DLD1 (cell line): ENCODE results near the gene GNG2.

ENCODE experiments used
- in situ Hi-C: cut with HindIII; loops from 2 replicates; pipeline ENCODE4 v1.10.0; 2017; ENCODE audit warnings: low sequenced_read_pairs

Gene GNG2

DNA sequence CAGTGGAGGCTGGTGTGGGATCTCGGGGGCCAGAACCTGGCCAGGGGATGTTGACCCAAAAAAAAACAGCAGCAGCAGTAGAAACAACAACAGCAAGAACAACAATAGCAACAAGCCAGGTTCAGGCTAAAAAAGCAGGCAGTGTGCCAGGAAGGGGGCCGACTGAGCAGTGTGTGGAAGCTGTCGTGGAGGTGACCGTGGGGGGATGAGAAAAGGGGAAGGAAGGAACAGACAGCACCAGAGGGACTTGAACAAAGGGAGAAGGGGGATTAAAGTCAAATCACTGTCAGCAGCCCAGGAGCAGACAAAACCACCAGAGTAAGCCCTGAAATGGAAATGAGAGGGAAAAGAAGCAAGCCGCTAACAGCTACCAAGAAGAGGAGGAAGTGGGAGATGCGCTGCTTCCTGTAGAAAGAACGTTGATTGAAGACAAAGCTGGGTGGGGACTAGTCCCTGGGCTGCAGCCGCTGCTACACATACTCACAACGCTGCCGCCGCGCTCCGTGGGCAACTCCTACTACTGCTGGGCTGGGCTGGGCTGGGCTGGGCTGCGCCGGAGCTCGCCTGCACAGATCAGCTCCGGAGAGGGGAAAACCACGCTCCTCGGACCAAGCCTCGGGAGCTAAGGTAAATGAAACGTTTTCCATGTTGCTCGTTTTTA is at the start of gene GNG2:
GNG2 (plus strand) TSS at position 449 of the 661 bp plus-strand sequence. CDS start 90,067 bp downstream, outside the sequence.
- in situ Hi-C loops, result no loop called here

DNA sequence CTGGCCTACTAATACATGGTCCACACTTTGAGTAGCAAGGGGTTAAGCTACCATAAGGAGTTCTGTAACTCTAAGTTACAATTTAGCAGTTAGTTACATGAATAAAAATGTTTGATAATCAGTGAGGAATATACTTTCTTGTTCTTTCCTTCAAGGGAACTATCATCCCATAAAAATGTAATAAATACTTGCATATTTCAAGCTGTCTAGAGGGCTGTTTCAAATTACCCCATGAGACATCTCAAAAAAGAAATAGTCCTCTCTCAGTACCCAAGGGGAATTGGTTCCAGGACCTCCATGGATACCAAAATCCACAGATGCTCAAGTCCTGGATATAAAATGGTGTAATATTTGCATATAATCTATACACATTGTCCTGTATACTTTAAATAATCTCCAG is 48.7 kb upstream of the GNG2 start:
- in situ Hi-C loops, result no loop called here

DNA sequence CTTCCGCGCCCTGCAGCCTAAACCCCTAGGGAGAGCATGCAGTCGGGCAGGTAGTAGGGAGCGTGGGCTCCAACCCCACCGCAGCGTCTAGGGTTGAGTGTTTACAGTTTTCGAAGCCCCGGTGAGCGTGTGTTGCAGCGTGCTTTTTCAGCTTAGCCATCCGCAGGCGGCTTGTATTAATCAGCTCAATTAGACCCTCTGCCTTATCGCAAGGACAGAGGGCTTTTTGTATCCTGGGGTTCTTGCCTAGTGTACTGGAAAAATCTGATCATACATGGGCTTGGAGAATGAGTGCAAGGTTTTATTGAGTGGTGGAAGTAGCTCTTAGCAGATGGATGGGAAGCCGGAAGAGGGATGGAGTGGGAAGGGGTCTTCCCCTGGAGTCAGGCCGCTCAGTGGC is 44.4 kb upstream of the GNG2 start:
- in situ Hi-C loops, result no loop called here

DNA sequence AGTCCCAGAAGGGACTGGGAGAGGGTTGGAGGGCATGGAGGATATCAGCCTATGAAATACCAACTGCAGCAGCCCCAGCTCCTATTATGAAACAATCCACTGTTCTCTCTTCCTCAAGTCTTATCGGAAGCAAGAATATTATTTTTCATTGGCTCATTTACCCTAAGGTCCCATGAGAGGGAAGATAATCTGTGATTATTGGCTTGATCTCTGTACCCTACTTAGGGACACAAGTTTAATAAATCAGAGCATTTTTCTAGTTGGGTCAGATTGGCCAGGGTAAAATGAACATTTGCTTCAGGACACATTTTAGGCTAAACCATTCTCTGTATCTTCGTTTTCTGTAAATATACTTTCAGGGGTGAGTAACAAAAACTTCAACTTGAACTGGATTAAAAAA is 43.1 kb upstream of the GNG2 start:
- in situ Hi-C loops, result no loop called here

DNA sequence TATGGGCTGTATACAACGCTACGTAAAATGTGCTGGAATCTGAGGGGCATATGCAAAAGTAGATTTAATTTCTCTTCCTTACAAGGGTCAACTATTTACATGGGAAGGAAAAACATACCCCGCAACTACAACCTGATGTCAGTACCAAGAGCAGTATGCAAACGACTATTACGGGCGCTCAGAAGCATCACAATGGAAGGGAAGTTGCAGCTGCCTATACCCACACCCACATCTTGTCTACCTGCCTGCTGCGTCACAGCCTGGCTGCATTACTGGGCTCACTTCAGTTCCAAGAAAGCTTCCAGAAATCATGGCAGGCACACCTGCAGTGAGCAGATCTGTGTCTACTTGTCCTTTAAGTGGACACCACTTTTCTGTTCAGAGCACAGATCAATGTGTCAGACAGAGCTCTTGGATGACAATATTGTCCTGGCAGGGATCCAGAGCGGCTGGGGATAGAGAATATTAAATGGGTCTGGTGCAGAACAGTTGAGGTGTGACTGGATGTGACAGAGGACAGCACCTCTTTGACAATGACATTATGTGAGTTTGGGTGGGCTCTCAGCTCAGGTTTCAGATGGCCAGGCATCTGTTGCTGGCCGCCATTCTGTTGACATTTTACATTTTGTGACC is 41.5 kb upstream of the GNG2 start:
- in situ Hi-C loops, result no loop called here

DNA sequence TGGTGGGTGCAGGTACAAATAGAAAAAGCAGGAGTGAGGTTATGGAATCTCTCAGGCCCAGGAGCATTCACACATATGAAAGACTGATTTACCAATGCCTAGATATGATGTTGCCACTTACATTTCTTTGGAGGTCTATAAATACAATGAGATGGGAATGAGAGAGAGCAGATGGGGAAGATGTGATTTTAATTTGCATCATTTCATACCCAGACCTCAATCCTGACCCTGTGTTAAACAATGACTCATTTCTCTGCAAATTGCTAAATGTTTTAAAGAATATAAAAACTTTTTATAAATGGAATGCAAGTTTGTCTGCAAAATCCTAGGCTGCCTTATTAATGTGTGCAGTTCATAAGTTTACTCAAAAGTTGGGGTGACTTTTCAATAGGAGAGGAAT is 38.6 kb upstream of the GNG2 start:
- in situ Hi-C loops, result no loop called here

DNA sequence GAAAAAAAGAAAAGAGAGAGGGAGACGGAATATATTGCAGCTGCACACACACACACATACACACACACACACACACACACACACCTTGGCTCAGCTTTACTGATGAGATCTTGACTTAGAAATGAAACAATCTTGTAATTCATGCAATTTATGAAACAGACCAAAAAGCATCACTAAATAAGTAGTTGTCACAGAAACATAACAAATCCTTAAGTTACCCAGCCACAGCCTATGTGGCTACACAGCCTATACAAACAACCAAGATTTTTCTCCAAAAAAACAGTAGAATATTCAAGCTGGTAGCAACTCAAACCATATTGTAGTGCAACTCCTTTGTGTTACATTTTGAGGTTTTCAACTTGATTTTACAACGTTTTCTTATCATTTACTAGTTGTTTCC is 37.9 kb upstream of the GNG2 start:
- in situ Hi-C loops, result no loop called here

DNA sequence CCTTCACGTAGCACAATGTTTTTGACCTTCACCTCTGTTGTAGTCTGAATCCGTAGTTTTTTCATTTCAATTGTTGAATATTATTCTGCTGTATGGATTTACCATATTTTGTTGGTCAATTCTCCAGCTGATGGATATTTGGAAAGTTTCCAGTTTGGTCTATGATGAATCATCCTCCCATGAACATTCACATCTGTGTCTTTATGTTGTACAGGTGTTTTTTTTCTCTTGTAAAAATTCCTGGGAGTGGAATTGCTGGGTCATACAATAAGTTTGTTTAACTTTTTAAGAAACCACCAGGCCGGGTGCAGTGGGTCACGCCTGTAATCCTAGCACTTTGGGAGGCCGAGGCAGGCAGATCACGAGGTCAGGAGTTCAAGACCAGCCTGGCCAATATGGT is 36.7 kb upstream of the GNG2 start:
- in situ Hi-C loops, result no loop called here

DNA sequence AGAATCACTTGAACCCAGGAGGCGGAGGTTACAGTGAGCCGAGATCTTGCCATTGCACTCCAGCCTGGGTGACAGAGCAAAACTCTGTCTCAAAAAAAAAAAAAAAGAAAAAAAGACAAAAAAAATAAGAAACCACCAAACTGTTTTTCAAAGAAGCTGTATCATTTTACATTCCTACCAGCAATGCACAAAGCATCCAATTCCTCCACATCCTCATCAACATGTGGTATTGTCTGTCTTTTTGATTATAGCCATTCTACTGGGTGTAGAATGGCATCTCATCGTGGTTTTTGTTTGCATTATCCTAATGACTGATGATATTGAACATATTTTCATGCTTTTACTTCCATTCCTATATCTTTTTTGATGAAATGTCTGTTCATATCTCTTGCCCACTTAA is 36.2 kb upstream of the GNG2 start:
- in situ Hi-C loops, result no loop called here

DNA sequence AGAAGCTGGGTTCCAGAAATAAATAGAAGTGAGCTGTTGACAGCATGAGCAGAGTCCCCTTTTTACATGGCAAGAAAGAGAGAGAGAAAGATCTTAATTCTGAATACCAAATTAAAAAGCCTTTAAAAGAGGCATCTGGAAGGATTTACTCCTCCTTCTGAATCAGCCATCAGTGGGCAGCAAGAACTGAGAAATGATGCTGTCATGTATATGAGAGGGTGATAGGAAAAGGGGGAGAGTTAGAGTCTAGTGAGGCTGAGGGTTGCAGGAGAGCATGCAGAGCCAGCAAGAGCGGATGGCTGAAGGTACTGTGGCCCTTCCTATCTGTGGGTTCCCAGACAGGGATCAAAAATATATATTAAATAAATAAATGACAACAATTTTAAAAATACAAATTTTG is 34.5 kb upstream of the GNG2 start:
- in situ Hi-C loops, result no loop called here

DNA sequence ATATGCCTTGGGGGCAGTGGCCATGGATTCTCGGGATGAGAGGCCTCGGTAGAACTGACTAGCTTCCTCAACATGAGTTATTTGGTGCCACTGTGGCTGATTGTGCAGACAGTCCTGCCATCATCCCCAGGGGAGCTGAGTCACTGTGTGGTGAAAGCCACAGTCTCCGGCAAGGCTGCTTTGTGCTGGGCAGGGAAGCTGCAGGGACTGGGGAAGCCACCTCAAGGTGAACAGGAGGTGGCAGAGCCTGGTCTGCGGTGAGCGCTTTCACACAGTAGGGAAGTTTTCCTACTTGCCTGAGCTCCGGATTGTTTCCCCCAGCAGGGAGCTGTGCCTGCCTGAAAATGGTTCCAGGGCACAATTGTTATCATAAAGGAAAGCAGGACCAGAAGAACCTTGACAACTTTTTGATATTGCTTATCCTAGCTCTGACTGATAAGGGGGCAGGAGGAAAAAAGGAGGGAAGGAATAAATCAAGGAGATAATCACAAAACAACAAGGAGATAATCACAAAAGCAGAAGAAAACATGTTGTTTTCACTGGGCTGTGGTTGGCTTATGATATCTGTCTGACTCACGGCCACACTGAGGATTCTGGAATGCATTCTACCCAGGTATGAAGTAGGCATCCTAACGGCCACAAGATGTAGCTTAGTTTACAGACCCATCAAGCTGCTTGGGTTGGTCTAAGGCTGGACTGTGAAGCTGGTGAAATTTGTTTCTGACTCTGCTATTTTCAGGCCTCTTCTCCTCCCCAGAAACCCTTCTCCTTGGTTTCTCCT is 32.2 kb upstream of the GNG2 start:
- in situ Hi-C loops, result no loop called here

DNA sequence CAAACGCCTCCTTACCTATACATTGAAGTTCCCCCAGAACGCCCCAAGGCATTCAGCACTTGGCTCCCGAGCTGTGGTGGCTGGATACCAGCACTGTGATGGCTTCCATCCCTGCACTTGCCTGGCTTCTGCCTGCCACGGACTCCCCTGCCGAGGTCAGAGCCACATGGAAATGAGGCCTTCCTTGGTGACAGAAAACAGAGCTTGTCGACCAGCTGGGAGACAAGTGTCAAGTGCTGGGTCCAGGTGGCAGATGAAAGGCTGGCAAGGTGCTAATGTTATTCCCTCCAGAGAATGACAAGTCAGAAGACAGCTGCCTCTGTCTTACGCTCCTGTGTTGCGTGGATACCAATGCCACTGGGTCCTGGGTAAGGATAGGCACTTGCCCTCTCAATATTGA is 26.2 kb upstream of the GNG2 start:
- in situ Hi-C loops, result no loop called here

DNA sequence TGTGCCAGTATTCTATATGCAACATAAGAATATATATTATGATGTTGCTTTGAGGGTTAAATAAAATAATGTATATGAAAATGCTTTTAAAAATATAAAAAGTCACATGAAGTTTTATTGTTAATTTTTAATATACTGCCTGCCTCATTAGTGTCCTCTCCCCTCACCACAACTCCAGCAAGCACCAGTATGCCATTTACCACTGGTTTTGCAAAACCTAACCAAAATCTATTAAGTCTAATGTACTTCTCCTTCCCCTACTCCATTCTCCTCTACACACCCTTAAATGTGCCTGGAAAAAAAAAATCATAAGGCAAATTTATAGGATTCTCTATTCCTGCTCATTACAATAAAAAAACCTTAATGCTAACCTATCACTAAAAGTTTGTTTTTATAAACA is 24.0 kb upstream of the GNG2 start:
- in situ Hi-C loops, result no loop called here

DNA sequence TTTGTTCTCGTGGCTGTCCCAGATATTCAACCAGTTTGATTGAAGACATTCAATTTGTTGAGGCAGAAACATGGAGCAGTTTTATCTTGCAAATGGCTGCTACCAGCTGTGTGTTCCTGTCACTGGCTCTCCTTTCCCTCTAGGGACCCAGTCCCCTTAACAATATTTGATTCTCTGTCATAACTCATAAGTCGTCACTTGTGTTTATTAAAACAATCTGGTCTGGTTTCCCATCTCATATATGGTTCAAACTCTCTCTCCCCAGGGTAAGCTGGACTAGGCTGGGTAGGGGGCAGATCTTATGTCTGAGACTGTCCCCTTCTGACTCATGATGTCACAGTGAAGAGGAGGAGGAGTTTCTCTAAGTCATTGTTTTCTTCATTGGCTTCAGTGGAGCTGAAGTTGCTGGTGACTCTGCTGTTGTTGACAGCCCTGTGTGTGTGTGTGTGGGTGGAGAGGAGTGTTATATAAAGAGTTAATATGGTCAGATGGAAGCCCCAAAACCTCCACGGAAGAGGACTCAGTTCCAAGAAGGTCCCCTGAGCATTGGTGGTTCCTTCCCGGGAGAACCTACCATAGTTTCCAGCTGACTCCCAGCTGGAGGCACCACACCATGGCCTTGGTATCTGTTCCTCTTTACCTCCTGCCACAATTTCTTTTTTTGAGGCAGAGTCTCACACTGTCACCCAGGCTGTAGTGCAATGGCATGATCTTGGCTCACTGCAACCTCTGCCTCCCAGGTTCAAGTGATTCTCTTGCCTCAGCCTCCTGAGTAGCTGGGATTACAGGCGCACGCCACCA is 16.1 kb upstream of the GNG2 start:
- in situ Hi-C loops, result no loop called here

DNA sequence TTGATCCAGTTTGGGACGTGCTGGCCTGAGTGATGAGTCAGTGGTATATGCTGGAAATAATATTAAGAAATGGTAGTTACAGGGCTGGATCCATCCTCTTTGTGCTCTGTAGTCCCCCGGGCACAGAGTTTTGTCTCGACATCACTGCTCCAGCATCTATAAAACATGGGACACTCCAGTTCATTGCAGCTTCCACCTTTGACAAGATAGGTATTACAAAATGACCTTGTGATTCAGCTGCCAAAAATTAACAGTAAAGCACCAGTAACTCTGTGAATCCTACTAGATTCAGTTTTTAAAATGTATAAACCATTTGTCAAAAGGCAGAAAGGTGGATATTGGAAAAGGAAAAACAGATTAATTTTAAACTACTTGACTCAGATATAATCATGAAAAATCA is 14.6 kb upstream of the GNG2 start:
- in situ Hi-C loops, result no loop called here

DNA sequence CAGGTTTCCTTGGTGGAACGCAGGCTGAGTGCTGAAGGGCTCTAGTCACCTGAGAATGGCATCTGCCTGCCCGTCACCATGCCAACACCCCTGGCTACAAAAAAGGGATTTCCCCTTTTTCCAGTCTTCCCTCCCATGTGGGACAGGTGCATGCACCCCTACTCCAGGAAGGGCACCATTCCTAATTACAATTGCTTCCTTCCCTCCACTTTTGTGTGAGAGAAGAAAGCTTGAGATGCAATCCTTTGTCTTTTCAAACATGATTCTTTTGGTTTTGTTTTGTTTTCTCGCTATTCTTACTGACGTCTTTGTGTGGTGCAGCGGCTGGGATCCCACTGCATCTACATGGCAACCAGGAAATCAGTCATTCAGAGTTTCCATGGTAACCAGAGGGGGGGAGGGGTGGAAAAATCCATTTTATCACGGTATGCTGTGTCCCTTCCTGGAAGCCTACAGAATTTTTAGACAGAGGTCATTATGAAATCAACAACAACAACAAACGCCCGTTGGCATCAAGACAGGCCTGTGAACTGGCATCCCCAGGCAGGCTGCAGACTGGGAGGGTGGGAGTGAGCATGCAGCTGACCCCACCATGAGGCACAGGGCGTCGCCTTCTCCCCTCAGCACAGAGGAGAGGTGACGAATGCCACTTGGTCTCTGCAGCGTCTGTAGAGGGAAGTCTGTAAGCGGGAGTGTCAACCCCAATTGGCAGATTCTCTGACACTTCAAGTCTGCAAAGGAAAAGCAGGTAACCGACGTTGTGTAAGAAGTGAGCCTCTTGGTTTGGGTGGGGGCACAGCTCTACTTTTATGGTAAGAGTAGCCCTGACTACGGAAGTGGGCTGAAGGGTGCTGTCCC is 13.6 kb upstream of the GNG2 start:
- in situ Hi-C loops, result no loop called here

DNA sequence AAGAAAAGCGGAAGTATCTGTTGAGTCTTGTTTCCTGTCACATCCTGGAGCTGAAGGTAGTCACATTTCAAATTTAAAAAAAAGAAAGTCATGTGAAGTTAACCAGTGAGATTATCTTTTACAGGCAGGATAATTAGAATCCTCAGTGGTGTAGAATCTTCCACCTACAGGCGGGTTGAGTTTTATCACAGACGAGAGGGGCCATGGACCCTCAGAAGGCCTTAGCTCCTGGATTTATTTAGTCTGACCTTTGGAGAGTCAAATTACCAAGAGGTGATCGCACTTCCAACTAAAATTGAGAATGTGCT is 13.0 kb upstream of the GNG2 start:
- in situ Hi-C loops, result no loop called here

DNA sequence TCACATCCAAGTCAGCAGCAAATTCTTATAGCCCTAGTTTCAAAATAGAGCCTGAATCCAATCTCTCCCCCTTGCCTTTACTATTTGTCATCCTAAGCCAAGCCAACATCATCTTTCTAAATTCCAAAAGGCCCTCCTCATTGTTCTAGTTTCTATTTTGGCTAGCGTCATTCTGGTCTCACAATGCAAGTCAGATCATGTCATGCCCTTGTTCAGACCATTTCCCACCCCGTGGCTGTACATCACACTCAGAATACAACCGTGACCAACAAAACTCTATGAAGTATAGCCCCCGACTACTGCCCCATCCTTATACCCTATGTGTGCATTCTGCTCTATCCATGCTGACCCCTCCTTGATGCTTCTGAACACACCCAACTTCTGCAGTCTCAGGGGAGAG is 12.3 kb upstream of the GNG2 start:
- in situ Hi-C loops, result no loop called here

DNA sequence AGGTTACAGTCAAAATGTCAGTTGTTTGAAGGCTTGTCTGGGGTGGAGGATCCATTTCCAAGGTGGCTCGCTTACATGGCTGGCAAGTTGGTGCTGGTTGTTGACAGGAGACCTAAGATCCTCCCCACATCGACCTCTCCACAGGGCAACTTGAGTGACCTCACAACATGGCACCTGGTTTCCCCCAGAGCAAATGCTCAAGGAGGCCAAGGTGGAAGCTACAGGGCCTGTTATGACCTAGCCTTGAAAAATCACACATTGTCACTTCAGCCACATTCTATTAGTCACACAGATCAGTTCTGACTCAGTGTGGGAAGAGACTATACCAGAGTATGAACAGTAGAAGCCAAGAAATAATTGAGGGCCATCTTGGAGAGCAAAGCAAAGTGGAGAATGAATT is 11.3 kb upstream of the GNG2 start:
- in situ Hi-C loops, result no loop called here

DNA sequence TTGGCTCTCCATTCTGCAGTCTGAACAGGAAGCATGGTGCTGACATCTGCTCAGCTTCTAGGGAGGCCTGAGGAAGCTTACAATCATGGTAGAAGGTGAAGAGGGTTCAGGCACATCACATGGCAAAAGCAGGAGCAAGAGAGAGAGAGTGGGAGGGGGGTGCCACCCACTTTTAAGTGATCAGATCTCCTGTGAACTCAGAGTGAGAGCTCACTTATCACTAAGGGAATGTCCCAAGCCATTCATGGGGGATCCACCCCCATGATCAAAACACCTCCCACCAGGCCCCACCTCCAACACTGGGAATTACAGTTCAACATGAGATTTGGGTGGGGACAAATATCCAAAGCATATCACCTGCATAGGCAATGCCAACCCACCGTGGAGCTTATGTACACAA is 9.8 kb upstream of the GNG2 start:
- in situ Hi-C loops, result no loop called here

DNA sequence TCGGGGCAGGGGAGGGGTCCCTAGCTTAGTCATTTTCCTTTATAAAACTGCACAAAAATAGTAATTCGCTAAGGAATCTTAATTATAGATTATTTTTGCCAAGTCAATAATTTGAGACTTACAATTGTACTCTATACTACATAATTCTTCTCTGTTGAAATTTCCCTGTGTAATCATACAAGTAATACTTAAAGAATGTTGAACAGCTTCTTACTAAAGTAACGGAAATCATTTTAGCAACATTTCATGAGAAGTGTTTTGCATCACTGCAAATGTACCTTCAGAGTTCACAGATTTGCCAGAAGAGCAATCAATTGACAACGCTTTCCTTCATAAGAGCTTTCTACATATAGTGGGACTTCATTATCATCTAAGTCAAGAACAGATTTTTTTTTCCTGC is 7.9 kb upstream of the GNG2 start:
- in situ Hi-C loops, result no loop called here
